C4-2B (cell line): ENCODE results near the gene IL12RB1.

Experiments
- H3K27ac ChIP-seq: fragments of 450-650 bp; 2 replicates; pipeline ENCODE4 v1.5.1; 2017
- ZFX ChIP-seq: fragments of 450-650 bp; IDR thresholded peaks from 2 replicates; pipeline ENCODE4 v1.6.1; 2017
- TF ChIP-seq, protein P1 (sequence below): fragments of 450-650 bp; conservative IDR thresholded peaks from 2 replicates; pipeline ENCODE4 v1.5.1; 2017; ENCODE audit warnings: mild to moderate bottlenecking

IL12RB1 gene

DNA sequence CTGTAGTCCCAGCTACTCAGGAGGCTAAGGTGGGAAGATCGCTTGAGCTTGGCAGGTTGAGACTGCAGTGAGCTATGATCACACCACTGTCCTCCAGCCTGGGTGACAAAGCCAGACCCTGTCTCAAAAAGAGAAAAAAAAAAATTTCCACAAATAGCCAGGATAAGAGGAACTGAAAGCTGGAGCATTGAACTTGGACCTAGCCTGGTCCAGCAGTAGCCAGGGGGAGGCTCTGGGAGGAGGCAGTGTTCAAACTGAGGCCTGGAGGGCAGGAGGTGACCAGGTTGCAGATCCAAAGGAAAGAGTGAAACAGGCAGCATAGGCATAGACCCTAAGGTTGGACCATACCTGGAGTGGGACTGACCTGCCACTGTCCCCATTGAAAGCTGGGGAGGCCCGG, 39.4 kb upstream of the IL12RB1 start:
- H3K27ac ChIP-seq, result no peak overlapping the region
- TF ChIP-seq, protein P1, sequence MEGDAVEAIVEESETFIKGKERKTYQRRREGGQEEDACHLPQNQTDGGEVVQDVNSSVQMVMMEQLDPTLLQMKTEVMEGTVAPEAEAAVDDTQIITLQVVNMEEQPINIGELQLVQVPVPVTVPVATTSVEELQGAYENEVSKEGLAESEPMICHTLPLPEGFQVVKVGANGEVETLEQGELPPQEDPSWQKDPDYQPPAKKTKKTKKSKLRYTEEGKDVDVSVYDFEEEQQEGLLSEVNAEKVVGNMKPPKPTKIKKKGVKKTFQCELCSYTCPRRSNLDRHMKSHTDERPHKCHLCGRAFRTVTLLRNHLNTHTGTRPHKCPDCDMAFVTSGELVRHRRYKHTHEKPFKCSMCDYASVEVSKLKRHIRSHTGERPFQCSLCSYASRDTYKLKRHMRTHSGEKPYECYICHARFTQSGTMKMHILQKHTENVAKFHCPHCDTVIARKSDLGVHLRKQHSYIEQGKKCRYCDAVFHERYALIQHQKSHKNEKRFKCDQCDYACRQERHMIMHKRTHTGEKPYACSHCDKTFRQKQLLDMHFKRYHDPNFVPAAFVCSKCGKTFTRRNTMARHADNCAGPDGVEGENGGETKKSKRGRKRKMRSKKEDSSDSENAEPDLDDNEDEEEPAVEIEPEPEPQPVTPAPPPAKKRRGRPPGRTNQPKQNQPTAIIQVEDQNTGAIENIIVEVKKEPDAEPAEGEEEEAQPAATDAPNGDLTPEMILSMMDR, result no peak
- no peak for TF ChIP-seq ZFX

DNA sequence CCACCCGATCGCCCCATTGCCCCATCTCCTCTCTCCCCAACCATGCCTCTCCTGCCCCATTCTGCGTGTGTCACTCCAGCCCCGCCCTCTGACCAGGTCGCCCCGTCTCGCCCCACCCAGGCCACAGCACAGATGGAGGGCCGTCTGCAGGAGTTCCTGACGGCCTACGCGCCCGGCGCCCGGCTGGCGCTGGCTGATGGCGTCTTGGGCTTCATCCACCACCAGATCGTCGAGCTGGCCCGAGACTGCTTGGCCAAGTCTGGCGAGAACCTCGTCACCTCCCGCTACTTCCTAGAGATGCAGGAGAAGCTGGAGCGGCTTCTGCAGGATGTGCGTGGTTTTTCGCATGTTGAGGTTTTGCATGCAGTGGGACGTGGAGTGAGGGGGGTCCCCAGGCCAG, 37.1 kb upstream of the IL12RB1 start:
- H3K27ac ChIP-seq, result no peak overlapping the region
- no peak for TF ChIP-seq ZFX
- TF ChIP-seq, protein P1, result no peak

DNA sequence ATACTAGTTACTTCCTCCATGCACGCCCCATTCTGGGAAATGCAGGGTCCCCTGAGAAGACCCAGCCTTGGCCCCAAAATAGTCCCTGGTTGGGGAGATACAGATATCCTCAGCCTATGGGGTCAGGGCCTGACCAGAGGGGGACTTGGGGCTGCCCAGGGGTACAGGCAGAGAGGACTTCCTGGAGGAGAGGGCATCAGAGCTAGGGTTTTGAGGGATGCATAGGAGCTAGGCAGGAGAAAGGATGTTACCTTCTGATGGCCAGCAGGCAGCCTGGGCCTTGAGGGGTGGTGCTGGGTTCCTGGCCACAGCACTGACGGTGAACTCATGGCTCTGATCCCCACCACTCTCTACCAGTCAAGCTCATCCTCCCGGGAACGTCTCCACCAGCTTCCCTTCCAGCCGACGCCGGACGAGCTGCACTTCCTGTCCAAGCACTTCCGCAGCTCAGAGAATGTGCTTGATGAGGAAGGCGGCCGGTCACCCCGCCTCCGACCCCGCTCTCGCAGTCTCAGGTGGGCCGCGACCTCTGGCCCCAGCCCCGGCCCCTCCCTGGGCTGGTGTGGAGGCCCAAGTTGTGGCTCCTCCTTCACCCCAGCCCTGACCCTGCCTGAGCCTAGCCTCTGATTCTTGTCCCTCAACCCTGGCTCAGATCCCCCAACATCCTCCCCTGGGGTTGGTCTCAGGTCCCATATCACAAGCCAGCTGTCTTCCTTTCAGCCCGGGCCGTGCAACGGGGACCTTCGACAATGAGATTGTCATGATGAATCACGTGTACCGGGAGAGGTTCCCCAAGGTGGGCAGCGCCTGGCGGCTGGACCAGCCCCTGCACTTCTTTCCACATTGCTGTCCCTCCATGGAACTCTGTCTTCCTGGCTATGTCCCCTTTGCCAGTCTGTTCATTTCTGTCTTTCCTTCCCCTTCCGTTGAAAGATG, 36.4 kb upstream of the IL12RB1 start:
- no peak for TF ChIP-seq ZFX
- TF ChIP-seq, protein P1, result no peak
- H3K27ac ChIP-seq, result no peak overlapping the region

DNA sequence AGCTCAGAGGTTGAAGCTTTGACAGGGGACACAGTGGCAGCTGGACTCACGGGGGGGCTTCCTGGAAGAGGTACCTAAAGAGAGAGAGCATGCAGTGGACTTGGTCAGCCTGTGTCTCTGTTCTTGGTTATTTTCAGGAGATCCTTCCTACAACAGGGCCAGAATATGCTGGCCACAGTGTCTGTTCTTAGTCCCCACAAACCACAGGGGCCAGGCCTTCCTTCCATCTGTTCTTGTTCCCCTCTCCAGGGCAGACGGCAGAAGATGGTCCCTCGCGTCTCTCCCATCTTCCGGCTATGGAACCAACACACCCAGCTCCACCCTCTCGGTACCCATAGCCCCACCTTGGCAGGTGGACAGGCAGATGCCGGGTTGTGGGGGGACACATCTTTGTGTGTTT, 35.7 kb upstream of the IL12RB1 start:
- TF ChIP-seq, protein P1, result no peak
- no peak for TF ChIP-seq ZFX
- no peak overlapping the region for H3K27ac ChIP-seq

DNA sequence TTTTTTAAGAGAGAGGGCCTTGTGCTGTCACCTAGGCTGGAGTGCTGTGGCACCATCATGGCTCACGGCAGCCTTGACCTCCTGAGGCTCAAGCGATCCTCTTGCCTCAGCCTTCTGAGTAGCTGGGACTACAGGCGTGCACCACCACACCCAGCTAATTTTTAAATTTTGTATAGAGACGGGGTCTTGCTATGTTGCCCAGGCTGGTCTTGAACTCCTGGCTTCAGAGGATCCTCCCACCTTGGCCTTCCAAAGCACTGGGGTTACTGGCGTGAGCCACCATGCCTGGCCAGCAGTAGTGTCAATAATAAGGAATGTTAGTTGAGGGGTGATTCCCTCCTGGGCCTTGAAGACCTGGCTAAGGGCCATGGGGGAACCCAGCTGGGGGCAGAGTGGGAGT, 34.4 kb upstream of the IL12RB1 start:
- H3K27ac ChIP-seq, result no peak overlapping the region
- no peak for TF ChIP-seq ZFX
- TF ChIP-seq, protein P1, result no peak

DNA sequence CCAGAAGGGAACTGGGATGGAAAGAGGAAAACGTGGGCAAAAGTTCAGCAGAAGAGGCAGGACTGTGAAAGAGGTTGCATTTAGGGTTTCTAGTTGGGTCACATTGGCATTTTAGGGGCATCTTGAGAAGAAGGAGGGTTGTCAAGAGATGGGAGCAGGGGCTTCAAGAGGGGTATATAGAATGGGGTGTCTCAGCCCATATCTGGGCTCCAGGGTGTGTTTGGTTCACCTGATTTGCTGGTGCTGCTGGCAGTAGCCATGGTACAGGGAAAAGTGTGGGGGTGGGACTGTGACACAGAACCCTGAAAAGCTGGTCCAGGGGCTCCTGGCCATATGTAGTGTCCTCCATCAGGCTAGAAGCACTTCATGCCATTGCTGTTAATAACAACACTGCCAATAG, 33.4 kb upstream of the IL12RB1 start:
- TF ChIP-seq ZFX, result no peak
- TF ChIP-seq, protein P1, result no peak
- no peak overlapping the region for H3K27ac ChIP-seq

DNA sequence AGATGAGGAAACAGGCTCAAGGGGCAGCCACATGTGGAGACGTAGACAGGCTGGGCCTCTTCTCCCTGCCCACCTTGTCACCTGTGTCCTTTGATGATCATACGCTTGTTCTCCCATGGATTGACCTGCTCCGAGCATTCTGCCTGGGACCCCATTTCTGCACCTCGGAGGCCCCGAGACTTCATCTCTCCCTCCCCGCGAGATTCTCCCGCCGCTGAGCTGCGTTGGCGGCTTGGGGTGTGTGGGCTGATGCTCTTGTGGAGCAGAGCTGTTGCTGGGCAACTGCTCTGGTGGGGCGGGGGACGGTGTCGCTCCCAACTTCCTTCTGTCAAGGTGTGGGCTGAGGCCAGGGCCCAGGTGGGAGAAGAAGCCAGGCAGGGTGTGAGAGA, 33.0 kb upstream of the IL12RB1 start:
- H3K27ac ChIP-seq, result no peak overlapping the region
- TF ChIP-seq, protein P1, result no peak
- no peak for TF ChIP-seq ZFX
